A549 (cell line): Measurements from ENCODE around the gene NHLRC1.

ENCODE experiments used
- BHLHE40 ChIP-seq: IDR thresholded peaks from 2 replicates; pipeline ENCODE4 v1.6.1; 2012; ENCODE audit warnings: low read depth, low read length, inconsistent platforms
- CTCF ChIP-seq: fragments of >200 bp; sonication (Bioruptor Twin); formaldehyde crosslinking; IDR thresholded peaks from 3 replicates; pipeline ENCODE4 v1.5.1; 2016
- HDAC2 ChIP-seq: fragments of 200-600 bp; sonication (generic); IDR thresholded peaks from 2 replicates; pipeline ENCODE4 v1.6.1; 2016
- KDM1A ChIP-seq: fragments of 200-600 bp; sonication (generic); IDR thresholded peaks from 2 replicates; pipeline ENCODE4 v1.6.1; 2016; ENCODE audit warnings: low read depth, mild to moderate bottlenecking
- KDM5A ChIP-seq: fragments of 200-600 bp; sonication (generic); IDR thresholded peaks from 2 replicates; pipeline ENCODE4 v1.6.1; 2016; ENCODE audit warnings: antibody characterized with exemption, mild to moderate bottlenecking
- MYC ChIP-seq: IDR thresholded peaks from 2 replicates; pipeline ENCODE4 v1.6.1; 2012; ENCODE audit warnings: mild to moderate bottlenecking, inconsistent platforms, low read length, improper control_type of control experiment, borderline replicate concordance
- NR3C1 ChIP-seq: fragments of >200 bp; sonication (Bioruptor Twin); formaldehyde crosslinking; IDR thresholded peaks from 3 replicates; pipeline ENCODE4 v1.6.1; 2017
- POLR2A ChIP-seq: IDR thresholded peaks from 2 replicates; pipeline ENCODE4 v1.6.1; 2012; ENCODE audit warnings: mild to moderate bottlenecking, low read length
- SMC3 ChIP-seq: fragments of >200 bp; sonication (Bioruptor Twin); formaldehyde crosslinking; IDR thresholded peaks from 3 replicates; pipeline ENCODE4 v1.6.1; 2018; ENCODE audit warnings: inconsistent platforms
- TP53 ChIP-seq: fragments of 250-450 bp; sonication (Bioruptor Pico); IDR thresholded peaks from 2 replicates; pipeline ENCODE4 v1.5.0; 2021; ENCODE audit warnings: mild to moderate bottlenecking, moderate library complexity
- USF2 ChIP-seq: fragments of 450-650 bp; IDR thresholded peaks from 2 replicates; pipeline ENCODE4 v1.6.1; 2014; ENCODE audit warnings: antibody characterized with exemption

GRCh38 chr6:18153311-18153703 lies 30.8 kb upstream of the NHLRC1 start:
- no peak for TF ChIP-seq CTCF
- no peak for TF ChIP-seq POLR2A
- TF ChIP-seq HDAC2 = no peak
- TF ChIP-seq TP53 = no peak
- no peak for TF ChIP-seq USF2
- TF ChIP-seq KDM1A = no peak
- TF ChIP-seq NR3C1 = no peak
- no peak for TF ChIP-seq SMC3
- no peak for TF ChIP-seq BHLHE40
- no peak for TF ChIP-seq MYC
- TF ChIP-seq KDM5A = no peak
